Raji (cell line): ENCODE measurements around the gene KLK12.

ENCODE experiments used
- POLR2A ChIP-seq: IDR thresholded peaks from 2 replicates; pipeline ENCODE4 v1.6.1; 2011; ENCODE audit warnings: low read depth, low read length, control low read depth; ENCODE audit not compliant: insufficient read depth

KLK12 gene

GRCh38 chr19:51010066-51010795 is 24.6 kb downstream of the KLK12 start:
- no peak for TF ChIP-seq POLR2A

GRCh38 chr19:51009061-51009891 is 25.5 kb downstream of the KLK12 start:
- no peak for TF ChIP-seq POLR2A

- no peak for TF ChIP-seq POLR2A
These were observed 27.3 kb downstream of the KLK12 start for GRCh38 chr19:51007488-51007887.

- no peak for TF ChIP-seq POLR2A
These were observed 28.4 kb downstream of the KLK12 start for GRCh38 chr19:51006406-51006805.

- no peak for TF ChIP-seq POLR2A
These were observed 29.6 kb downstream of the KLK12 start for GRCh38 chr19:51005248-51005647.

- TF ChIP-seq POLR2A: no peak
These were observed 31.5 kb downstream of the KLK12 start for GRCh38 chr19:51003316-51003715.

- no peak for TF ChIP-seq POLR2A
These were observed 32.1 kb downstream of the KLK12 start for GRCh38 chr19:51002542-51003311.

- no peak for TF ChIP-seq POLR2A
These were observed 32.7 kb downstream of the KLK12 start for GRCh38 chr19:51002089-51002532.

GRCh38 chr19:51001515-51001914 is 33.3 kb downstream of the KLK12 start, which contains the start of gene KLK8:
KLK8 (minus strand) TSS chr19:51001604; CDS start chr19:51001167, 437 bp downstream.
- no peak for TF ChIP-seq POLR2A

GRCh38 chr19:51000981-51001380 is 33.8 kb downstream of the KLK12 start:
- no peak for TF ChIP-seq POLR2A

- no peak for TF ChIP-seq POLR2A
These were observed 34.4 kb downstream of the KLK12 start for GRCh38 chr19:51000426-51000825.

GRCh38 chr19:50998686-50999085 is 36.1 kb downstream of the KLK12 start:
- TF ChIP-seq POLR2A: no peak

- TF ChIP-seq POLR2A: no peak
These were observed 36.7 kb downstream of the KLK12 start for GRCh38 chr19:50998061-50998460.

GRCh38 chr19:50994129-50994528 is 40.7 kb downstream of the KLK12 start:
- TF ChIP-seq POLR2A: no peak

GRCh38 chr19:50992666-50993035 is 42.2 kb downstream of the KLK12 start:
- TF ChIP-seq POLR2A: no peak
